Colonic mucosa (tissue), 4 donors: ENCODE measurements around the gene BRME1. TPM values are rescaled to one million over a fixed set of nuclear protein-coding genes. Genes with fewer than 3 reads are reported as not detected.

Experiments
- DNase-seq: peaks from one replicate; pipeline ENCODE4 v3.0.0-alpha.2; 2020
- H3K27ac ChIP-seq: fragments of 200-600 bp; one replicate; pipeline ENCODE4 v1.8.0; 2021
- H3K27me3 ChIP-seq: fragments of 200-600 bp; one replicate; pipeline ENCODE4 v1.8.0; 2021
- H3K36me3 ChIP-seq: fragments of 200-600 bp; one replicate; pipeline ENCODE4 v1.8.0; 2021
- H3K4me1 ChIP-seq: fragments of 200-600 bp; one replicate; pipeline ENCODE4 v1.8.0; 2021; ENCODE audit warnings: mild to moderate bottlenecking
- H3K4me3 ChIP-seq: fragments of 200-600 bp; one replicate; pipeline ENCODE4 v1.8.0; 2021
- H3K9ac ChIP-seq, 2 donors: one replicate each; pipeline ENCODE4 v1.7.0; 2013; ENCODE audit warnings: control low read depth in 2 of 2, low read depth in 2 of 2, low read length in 2 of 2
- H3K9me3 ChIP-seq: fragments of 200-600 bp; one replicate; pipeline ENCODE4 v1.8.0; 2021
- intact Hi-C: fragments of 100-400 bp; cut with DNase I; formaldehyde crosslinking; loops from one replicate; pipeline ENCODE4 v1.14.1; 2022
- total RNA-seq, 2 donors: library from RNA; stranded (reverse); fragmentation: NEBNext Ultra II Directional in 1 of 2; extraction: Animal tissue kit (Norgen Biotek cat#: 25700) in 1 of 2; gene quantifications; one replicate each; pipeline ENCODE4 v1.2.1, GENCODE V29; 2021
- TF ChIP-seq, protein P1 (sequence below): fragments of 200-600 bp; IDR thresholded peaks from one replicate; pipeline ENCODE4 v1.8.0; 2022; ENCODE audit warnings: antibody characterized with exemption, mild to moderate bottlenecking
- donor health status: healthy.
- donor health status: DM: no; HTN: no; CAD: no.
- donor health status: DM: no; HTN: no; CAD: no.

Gene BRME1
- total RNA-seq, 2 donors from 2014 or later, result 5.9 to 20.0 TPM

DNA sequence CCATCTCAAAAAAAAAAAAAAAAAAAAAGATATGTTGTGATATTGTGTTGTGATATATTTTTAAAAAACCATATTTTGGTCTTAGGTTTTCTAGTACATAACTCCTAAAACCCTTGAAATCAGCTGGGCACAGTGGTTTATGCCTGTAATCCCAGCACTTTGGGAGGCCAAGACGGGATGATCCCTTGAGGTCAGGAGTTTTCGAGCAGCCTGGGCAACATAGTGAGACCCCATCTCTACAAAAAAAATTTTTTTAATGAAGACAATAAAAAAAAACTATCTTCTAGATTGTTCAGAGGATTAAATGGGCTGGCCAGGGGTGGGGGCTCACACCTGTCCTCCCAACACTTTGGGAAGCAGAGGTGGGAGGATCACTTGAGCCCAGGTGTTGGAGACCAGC lies 45.1 kb upstream of the BRME1 start:
- Histone ChIP-seq H3K4me1 (peaks cover 9% of the 10 kb centered on the region), H3K36me3 (peaks cover 9% of the 10 kb centered on the region), H3K4me3 (no peak overlapping the region), H3K9ac (no peak overlapping the region), H3K27ac (no peak overlapping the region), H3K27me3 (no peaks in the 10 kb centered on the region), H3K9me3 (no peaks in the 10 kb centered on the region)
- intact Hi-C loops, result no loop called here
- DNase-seq, result no peak
- TF ChIP-seq, protein P1, sequence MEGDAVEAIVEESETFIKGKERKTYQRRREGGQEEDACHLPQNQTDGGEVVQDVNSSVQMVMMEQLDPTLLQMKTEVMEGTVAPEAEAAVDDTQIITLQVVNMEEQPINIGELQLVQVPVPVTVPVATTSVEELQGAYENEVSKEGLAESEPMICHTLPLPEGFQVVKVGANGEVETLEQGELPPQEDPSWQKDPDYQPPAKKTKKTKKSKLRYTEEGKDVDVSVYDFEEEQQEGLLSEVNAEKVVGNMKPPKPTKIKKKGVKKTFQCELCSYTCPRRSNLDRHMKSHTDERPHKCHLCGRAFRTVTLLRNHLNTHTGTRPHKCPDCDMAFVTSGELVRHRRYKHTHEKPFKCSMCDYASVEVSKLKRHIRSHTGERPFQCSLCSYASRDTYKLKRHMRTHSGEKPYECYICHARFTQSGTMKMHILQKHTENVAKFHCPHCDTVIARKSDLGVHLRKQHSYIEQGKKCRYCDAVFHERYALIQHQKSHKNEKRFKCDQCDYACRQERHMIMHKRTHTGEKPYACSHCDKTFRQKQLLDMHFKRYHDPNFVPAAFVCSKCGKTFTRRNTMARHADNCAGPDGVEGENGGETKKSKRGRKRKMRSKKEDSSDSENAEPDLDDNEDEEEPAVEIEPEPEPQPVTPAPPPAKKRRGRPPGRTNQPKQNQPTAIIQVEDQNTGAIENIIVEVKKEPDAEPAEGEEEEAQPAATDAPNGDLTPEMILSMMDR, result no peak

DNA sequence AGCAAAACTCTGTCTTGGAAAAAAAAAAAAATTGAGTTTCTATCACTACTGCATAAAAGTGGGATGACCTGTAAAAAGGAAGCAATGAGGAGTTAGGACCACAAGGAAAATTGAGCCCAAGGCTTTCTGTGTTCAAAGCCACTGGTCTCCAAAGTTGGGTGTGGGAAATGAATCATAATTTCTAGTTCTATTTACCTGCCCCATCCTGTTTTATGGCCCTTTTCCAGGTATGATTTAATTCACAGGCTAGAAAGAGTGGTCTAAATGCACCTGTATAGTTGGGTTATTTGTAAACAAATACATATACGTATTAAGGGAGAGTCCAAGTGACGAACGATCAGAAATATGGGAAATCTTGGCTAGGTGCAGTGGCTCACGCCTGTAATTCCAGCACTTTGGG lies 40.5 kb upstream of the BRME1 start:
- Histone ChIP-seq H3K36me3 (no peaks in the 10 kb centered on the region), H3K27ac (no peak overlapping the region), H3K27me3 (no peaks in the 10 kb centered on the region), H3K9me3 (no peaks in the 10 kb centered on the region), H3K9ac (no peak overlapping the region), H3K4me1 (no peaks in the 10 kb centered on the region), H3K4me3 (no peak overlapping the region)
- TF ChIP-seq, protein P1, result no peak
- DNase-seq, result no peak
- intact Hi-C loops, result no loop called here

DNA sequence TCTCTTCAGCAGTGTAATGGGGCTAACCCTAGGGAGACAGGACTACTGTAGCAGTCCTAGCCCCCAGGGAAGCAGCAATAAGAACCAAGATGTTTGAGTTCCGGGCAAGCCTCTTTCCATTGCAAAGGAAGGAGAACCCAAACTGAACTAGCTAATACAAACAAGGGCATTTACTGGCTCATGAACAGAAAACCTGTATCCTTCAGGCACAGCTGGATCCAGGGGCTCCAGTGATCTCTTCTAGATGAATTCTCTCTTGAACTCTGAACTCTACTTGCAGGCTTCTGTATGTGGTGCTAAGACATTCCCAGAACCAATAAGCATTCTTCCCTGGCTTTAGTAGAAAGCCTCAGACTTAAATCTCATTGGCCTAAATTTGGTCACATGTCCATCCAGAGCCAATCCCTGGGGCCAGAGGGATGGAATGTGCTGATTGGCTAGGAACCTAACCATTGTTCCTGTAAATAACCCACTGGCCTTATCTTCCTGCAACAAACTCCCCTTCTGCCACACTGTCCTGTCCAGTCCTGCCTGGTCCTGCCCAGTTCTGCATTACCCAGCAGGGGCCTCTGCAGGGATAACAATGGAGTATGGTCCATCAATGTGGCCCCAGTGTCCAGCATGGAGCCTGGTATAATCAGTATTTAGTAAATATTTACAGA lies 36.2 kb upstream of the BRME1 start:
- no peaks in the 10 kb centered on the region for H3K4me1 ChIP-seq
- H3K9ac ChIP-seq, result no peak overlapping the region
- intact Hi-C loops, result no loop called here
- no peaks in the 10 kb centered on the region for H3K27me3 ChIP-seq
- no peak overlapping the region for H3K4me3 ChIP-seq
- TF ChIP-seq, protein P1, result no peak
- H3K36me3 ChIP-seq, result no peaks in the 10 kb centered on the region
- H3K9me3 ChIP-seq, result no peaks in the 10 kb centered on the region
- DNase-seq, result no peak
- no peak overlapping the region for H3K27ac ChIP-seq

DNA sequence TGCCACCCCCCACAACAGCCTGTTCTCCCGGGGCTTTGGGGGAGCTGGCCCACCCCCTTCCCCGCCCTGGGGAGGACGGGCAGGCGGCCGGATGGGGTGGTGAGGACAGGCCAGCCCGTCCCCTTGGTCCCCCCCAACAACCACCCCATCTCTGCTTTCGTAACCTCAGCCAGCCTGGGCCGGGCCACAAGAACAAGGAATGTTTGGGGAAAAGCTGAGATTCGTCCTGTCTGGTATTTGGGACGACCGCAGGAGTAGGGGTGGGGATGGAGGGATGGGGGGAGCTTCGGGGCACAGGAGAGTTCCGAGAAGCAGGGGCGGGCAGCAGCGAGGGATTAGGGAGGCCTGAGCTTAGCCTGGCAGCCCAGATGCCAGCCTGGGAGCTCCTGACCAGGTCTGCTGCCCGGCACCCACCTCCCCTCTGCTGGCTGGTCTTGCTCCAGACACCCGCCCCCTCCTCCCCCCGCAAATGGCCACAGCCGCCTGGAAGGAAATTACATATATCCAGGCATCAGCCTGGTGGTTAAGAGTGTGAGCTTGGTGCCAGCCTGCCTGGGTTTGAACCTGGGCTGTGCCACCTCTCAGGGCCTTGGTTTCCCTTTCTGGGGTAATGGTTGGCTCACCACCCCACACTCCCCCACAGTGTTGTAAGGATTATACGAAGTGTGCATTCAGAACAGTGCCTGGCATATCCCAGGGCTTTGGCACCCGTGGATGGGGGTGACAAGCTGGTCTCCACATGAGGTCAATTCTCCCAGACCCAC lies 32.6 kb upstream of the BRME1 start, which contains the start of gene PODNL1:
PODNL1 (minus strand) TSS at position 117 of the 764 bp plus-strand sequence. CDS start 236 bp downstream, outside the sequence.
- H3K9ac ChIP-seq, result peak within 1 kb of the TSS in 1 of 2 donors; percentile 35
- H3K9me3 ChIP-seq, result no peaks in the 10 kb centered on the region
- intact Hi-C loops, result no loop called here
- TF ChIP-seq, protein P1, result no peak
- H3K4me1 ChIP-seq, result no peaks in the 10 kb centered on the region
- no peak within 1 kb of the TSS for H3K4me3 ChIP-seq
- no peaks in the 10 kb centered on the region for H3K27me3 ChIP-seq
- DNase-seq, result no peak
- H3K27ac ChIP-seq, result no peak within 1 kb of the TSS
- no peaks in the 10 kb centered on the region for H3K36me3 ChIP-seq

DNA sequence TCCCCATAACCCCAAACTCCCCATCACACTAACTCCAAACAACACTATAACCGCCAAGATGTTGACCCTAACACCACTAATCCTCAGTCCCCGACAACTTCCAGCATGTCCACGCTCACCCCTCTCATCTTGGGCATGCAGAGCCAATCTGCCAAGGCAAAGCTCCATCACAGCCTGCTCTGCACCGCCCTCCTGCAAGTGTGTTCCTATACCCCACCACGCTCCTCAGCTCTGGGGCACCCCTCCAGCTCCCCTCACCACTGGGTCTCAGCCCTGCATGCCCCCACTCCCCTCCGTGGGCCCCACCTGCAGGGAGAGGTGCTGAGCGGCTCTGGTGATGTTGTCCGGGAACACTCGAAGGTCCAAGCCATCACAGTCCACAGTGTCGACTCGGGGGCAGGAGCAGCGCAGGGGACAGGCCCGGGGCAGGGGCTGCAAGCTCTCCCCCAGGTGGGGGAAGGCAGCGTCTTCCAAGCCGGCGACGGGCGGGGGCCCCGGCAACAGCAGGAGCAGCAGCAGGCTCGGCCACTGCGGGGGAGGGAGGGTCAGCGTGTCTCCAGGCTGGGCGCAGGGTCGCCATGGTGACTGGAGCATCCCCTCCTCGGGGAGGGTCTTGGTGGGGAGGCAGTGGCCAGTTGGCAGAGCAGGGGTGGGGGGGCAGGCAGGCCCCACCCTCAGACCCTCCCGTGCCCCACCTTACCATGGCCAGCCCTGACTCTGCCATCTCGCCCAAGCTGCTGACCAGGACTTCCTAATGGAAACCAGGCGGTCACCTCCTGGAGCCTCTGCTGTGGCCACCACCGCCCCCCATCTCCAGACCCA lies 31.8 kb upstream of the BRME1 start:
- Histone ChIP-seq H3K4me3 (no peak overlapping the region), H3K9ac (peak overlapping the region in 1 of 2 donors; percentile 35), H3K9me3 (no peaks in the 10 kb centered on the region), H3K36me3 (no peaks in the 10 kb centered on the region), H3K4me1 (no peaks in the 10 kb centered on the region), H3K27ac (no peak overlapping the region), H3K27me3 (no peaks in the 10 kb centered on the region)
- no peak for DNase-seq
- intact Hi-C loops, result no loop called here
- TF ChIP-seq, protein P1, result no peak
